EH (cell line): Measurements from ENCODE around the gene RARA.
"Not testable (repeated sequence)": the region's sequence is repeated elsewhere in the genome, so short reads cannot be mapped to it uniquely, and the experiment has no call there.

Source experiments
- DNase-seq: peaks from one replicate; pipeline ENCODE4 v3.0.0-alpha.2; 2015; ENCODE audit warnings: low read depth

Gene RARA

GRCh38 chr17:40375786-40376185, 66.8 kb downstream of the RARA start:
- DNase-seq = not testable (repeated sequence)

GRCh38 chr17:40376541-40376940, 67.6 kb downstream of the RARA start:
- DNase-seq = not testable (repeated sequence)

GRCh38 chr17:40377832-40378231, 68.9 kb downstream of the RARA start:
- no peak for DNase-seq

- DNase-seq = no peak
Measured at GRCh38 chr17:40378966-40379365, 70.0 kb downstream of the RARA start.

- DNase-seq = no peak
Measured at GRCh38 chr17:40382251-40382650, 73.3 kb downstream of the RARA start.

GRCh38 chr17:40386555-40386954, 77.6 kb downstream of the RARA start:
- not testable (repeated sequence) for DNase-seq

- peak; percentile 70 for DNase-seq
Measured at GRCh38 chr17:40399185-40399584, 90.2 kb downstream of the RARA start.

GRCh38 chr17:40402668-40403067, 93.7 kb downstream of the RARA start:
- DNase-seq = no peak

- no peak for DNase-seq
Measured at GRCh38 chr17:40404003-40404402, 95.0 kb downstream of the RARA start.
